Measurements from ENCODE around the gene FAM53B.
A peak's percentile ranks its signal among the peaks of the same experiment; 100 is the strongest.

Gene FAM53B

GRCh38 chr10:124650820-124651401 is 93.3 kb downstream of the FAM53B start:
- in situ Hi-C loops (cut with HindIII; ENCODE audit: low sequenced_read_pairs): no loop called here
- H3K4me3 ChIP-seq (ENCODE audit: low read depth, low read length): no peak overlapping the region
- no peak for TF ChIP-seq CTCF (IDR thresholded peaks at IDR 0.05; ENCODE audit: low read depth, low read length)
- no peak for DNase-seq (ENCODE audit: low read depth, low spot score)

GRCh38 chr10:124650263-124650662 is 93.9 kb downstream of the FAM53B start:
- no peak for DNase-seq (ENCODE audit: low read depth, low spot score)
- in situ Hi-C loops (cut with HindIII; ENCODE audit: low sequenced_read_pairs): no loop called here
- no peak for TF ChIP-seq CTCF (IDR thresholded peaks at IDR 0.05; ENCODE audit: low read depth, low read length)
- no peak overlapping the region for H3K4me3 ChIP-seq (ENCODE audit: low read depth, low read length)

GRCh38 chr10:124649214-124649613 is 95.0 kb downstream of the FAM53B start:
- no peak for TF ChIP-seq CTCF (IDR thresholded peaks at IDR 0.05; ENCODE audit: low read depth, low read length)
- no peak for DNase-seq (ENCODE audit: low read depth, low spot score)
- no peak overlapping the region for H3K4me3 ChIP-seq (ENCODE audit: low read depth, low read length)
- in situ Hi-C loops (cut with HindIII; ENCODE audit: low sequenced_read_pairs): no loop called here

DNA sequence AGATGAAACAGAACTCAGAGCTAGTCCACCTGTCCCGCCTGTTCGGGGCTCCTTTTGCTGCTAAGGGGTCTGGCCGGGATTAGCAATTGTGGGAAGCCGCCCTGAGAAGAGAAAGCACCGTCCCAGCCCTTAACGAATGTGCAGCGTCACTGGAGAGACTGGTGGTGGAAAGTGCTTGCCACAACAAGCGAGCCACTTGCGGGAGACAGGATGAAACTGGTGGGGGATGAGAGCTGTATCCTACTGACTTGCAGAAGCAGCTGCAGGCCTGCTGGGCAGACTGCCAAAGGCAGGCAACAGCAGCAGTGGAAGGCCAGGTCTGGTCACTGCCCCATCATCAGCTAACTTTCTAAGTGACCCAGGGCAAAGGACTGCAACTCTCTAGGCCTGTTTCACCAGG is 95.4 kb downstream of the FAM53B start:
- DNase-seq (ENCODE audit: low read depth, low spot score): peak; percentile 85
- no peak overlapping the region for H3K4me3 ChIP-seq (ENCODE audit: low read depth, low read length)
- no peak for TF ChIP-seq CTCF (IDR thresholded peaks at IDR 0.05; ENCODE audit: low read depth, low read length)
- in situ Hi-C loops (cut with HindIII; ENCODE audit: low sequenced_read_pairs): no loop called here

- in situ Hi-C loops (cut with HindIII; ENCODE audit: low sequenced_read_pairs): no loop called here
- no peak for TF ChIP-seq CTCF (IDR thresholded peaks at IDR 0.05; ENCODE audit: low read depth, low read length)
- no peak for DNase-seq (ENCODE audit: low read depth, low spot score)
- H3K4me3 ChIP-seq (ENCODE audit: low read depth, low read length): no peak overlapping the region
These were observed 96.1 kb downstream of the FAM53B start for GRCh38 chr10:124648131-124648475.

GRCh38 chr10:124647421-124648130 is 96.6 kb downstream of the FAM53B start:
- in situ Hi-C loops (cut with HindIII; ENCODE audit: low sequenced_read_pairs): no loop called here
- peak; percentile 32 for TF ChIP-seq CTCF (IDR thresholded peaks at IDR 0.05; ENCODE audit: low read depth, low read length)
- DNase-seq (ENCODE audit: low read depth, low spot score): no peak
- no peak overlapping the region for H3K4me3 ChIP-seq (ENCODE audit: low read depth, low read length)

Data from astrocyte of the spinal cord (primary cell).